ENCODE data around the gene PEAR1. TPM values are rescaled to one million over a fixed set of nuclear protein-coding genes. Genes with fewer than 3 reads are reported as not detected.
A peak's percentile ranks its signal among the peaks of the same experiment; 100 is the strongest.

The PEAR1 gene
- total RNA-seq, 1 experiment from 2014 or later, result 11.9 TPM

DNA sequence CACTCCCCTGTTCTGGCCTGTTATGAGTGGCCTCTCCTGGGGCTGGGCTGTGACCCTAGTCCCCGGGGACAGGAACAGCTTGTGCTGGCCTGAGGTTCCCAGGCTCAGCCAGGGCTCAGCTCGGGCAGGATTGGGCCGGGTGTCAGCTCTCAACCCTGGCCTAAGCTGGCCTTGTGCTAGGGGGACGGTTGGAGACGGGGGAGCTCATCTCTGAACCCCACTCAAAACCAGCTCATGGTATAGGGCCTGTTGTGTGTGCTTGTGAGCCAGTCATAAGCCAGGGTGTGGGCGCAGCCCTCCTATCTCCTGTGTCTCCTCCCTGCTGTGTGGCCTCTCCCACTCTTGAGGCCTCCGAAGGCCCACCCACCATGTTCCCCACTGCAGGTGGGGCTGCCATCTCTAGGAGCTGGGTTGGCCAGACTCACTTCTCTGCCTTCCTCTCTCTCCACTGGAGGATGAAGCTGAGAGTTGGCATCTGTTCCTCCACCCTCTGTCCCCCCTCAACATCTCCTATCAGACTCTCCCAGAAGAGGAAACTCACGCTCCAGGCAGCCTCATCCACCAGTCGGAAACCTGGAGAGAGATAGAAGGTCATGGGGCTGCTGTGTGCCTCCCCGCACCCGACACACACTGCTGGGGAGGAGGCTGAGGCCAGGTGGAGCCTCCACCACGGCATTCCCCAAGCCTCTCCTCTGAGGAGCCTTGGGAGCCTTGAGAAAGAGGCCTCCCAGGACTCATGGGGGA lies 1.4 kb downstream of the PEAR1 start:
- CTCF ChIA-PET, result no interaction called here
- Histone ChIP-seq H3K4me1 (ENCODE audit: insufficient read depth, low read length) (peaks cover 34% of the 10 kb centered on the region), H3K9me3 (ENCODE audit: low read length) (no peaks in the 10 kb centered on the region), H3K27ac (ENCODE audit: low read length) (no peak overlapping the region), H3K9me2 (replicated peaks; ENCODE audit: low read length) (no peaks in the 10 kb centered on the region), H2AFZ (ENCODE audit: low read length) (no peak overlapping the region), H3F3A (ENCODE audit: low read length, unreplicated experiment) (peaks cover 10% of the 10 kb centered on the region), H3K4me3 (ENCODE audit: low read length) (no peak overlapping the region), H3K4me2 (ENCODE audit: low read length) (no peak overlapping the region), H3K27me3 (ENCODE audit: low read length) (no peaks in the 10 kb centered on the region), H3K79me2 (ENCODE audit: low read length) (no peaks in the 10 kb centered on the region), H4K20me1 (ENCODE audit: low read length) (no peaks in the 10 kb centered on the region), H3K9ac (ENCODE audit: low read length) (no peak overlapping the region), H3K36me3 (ENCODE audit: low read depth, low read length) (no peaks in the 10 kb centered on the region)
- ATAC-seq (no peak), DNase-seq (no peak)
- BruUV-seq (replicated peaks), result no TSS peak
- TF ChIP-seq EZH2phosphoT487 (IDR thresholded peaks at IDR 0.05; ENCODE audit: borderline replicate concordance, low read length) (no peak), EZH2 (IDR thresholded peaks at IDR 0.05; ENCODE audit: low read length, unreplicated experiment) (no peak), CTCF (conservative IDR thresholded peaks at IDR 0.05; ENCODE audit: low read depth, low read length) (no peak)
- intact Hi-C loops (cut with micrococcal nuclease), result no loop called here
- POLR2A ChIA-PET (ENCODE audit: unreplicated experiment), result no interaction called here

- POLR2A ChIA-PET (ENCODE audit: unreplicated experiment), result no interaction called here
- Histone ChIP-seq H3K27ac (ENCODE audit: low read length) (no peak overlapping the region), H2AFZ (ENCODE audit: low read length) (no peak overlapping the region), H4K20me1 (ENCODE audit: low read length) (no peaks in the 10 kb centered on the region), H3F3A (ENCODE audit: low read length, unreplicated experiment) (peaks cover 10% of the 10 kb centered on the region), H3K79me2 (ENCODE audit: low read length) (no peaks in the 10 kb centered on the region), H3K4me1 (ENCODE audit: insufficient read depth, low read length) (peaks cover 34% of the 10 kb centered on the region), H3K4me2 (ENCODE audit: low read length) (no peak overlapping the region), H3K9ac (ENCODE audit: low read length) (no peak overlapping the region), H3K4me3 (ENCODE audit: low read length) (no peak overlapping the region), H3K9me3 (ENCODE audit: low read length) (no peaks in the 10 kb centered on the region), H3K36me3 (ENCODE audit: low read depth, low read length) (no peaks in the 10 kb centered on the region), H3K27me3 (ENCODE audit: low read length) (no peaks in the 10 kb centered on the region), H3K9me2 (replicated peaks; ENCODE audit: low read length) (no peaks in the 10 kb centered on the region)
- DNase-seq, result no peak
- TF ChIP-seq EZH2 (IDR thresholded peaks at IDR 0.05; ENCODE audit: low read length, unreplicated experiment) (no peak), EZH2phosphoT487 (IDR thresholded peaks at IDR 0.05; ENCODE audit: borderline replicate concordance, low read length) (no peak), CTCF (conservative IDR thresholded peaks at IDR 0.05; ENCODE audit: low read depth, low read length) (no peak)
- CTCF ChIA-PET, result no interaction called here
- intact Hi-C loops (cut with micrococcal nuclease), result no loop called here
- no peak for ATAC-seq
- BruUV-seq (replicated peaks), result no TSS peak
These were observed 1.9 kb downstream of the PEAR1 start for GRCh38 chr1:156895455-156895812.

DNA sequence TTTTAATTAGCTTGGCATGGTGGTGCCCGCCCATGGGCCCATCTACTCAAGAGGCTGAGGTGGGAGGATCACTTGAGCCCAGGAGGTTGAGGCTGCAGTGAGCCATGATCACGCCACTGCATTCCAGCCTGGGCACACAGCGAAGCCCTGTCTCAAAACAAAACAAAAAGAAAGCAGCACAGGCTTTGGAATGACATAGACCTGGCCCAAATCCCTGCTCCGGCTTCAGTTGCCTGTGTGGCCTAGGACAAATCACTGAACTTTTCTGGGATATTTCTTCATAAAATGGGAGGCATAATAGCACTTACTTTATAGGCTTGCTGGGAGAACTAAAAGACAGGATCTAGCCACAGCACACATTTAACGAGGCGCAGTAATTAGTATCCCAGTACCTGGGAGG lies 2.4 kb downstream of the PEAR1 start:
- CTCF ChIA-PET, result interaction anchor here (1.4 kb wide), 1 partner anchor 32 kb away, joined by 17 read pairs; no protein-coding TSS in a partner anchor
- ATAC-seq, result no peak
- Histone ChIP-seq H2AFZ (ENCODE audit: low read length) (0 out of 2 replicates have a peak overlapping the region, but pooled peaks have one; percentile 6), H3K9me2 (replicated peaks; ENCODE audit: low read length) (no peaks in the 10 kb centered on the region), H3K4me1 (ENCODE audit: insufficient read depth, low read length) (peaks cover 34% of the 10 kb centered on the region), H4K20me1 (ENCODE audit: low read length) (no peaks in the 10 kb centered on the region), H3K79me2 (ENCODE audit: low read length) (no peaks in the 10 kb centered on the region), H3K27ac (ENCODE audit: low read length) (peak overlapping the region; percentile 81), H3F3A (ENCODE audit: low read length, unreplicated experiment) (peaks cover 10% of the 10 kb centered on the region), H3K4me3 (ENCODE audit: low read length) (no peak overlapping the region), H3K36me3 (ENCODE audit: low read depth, low read length) (no peaks in the 10 kb centered on the region), H3K4me2 (ENCODE audit: low read length) (peak overlapping the region; percentile 89), H3K27me3 (ENCODE audit: low read length) (no peaks in the 10 kb centered on the region), H3K9me3 (ENCODE audit: low read length) (no peaks in the 10 kb centered on the region), H3K9ac (ENCODE audit: low read length) (no peak overlapping the region)
- BruUV-seq (replicated peaks), result no TSS peak
- intact Hi-C loops (cut with micrococcal nuclease), result no loop called here
- POLR2A ChIA-PET (ENCODE audit: unreplicated experiment), result interaction anchor here (0.5 kb wide), 1 partner anchor 170 kb away, joined by 3 read pairs; no protein-coding TSS in a partner anchor
- no peak for DNase-seq
- TF ChIP-seq EZH2phosphoT487 (IDR thresholded peaks at IDR 0.05; ENCODE audit: borderline replicate concordance, low read length) (no peak), CTCF (conservative IDR thresholded peaks at IDR 0.05; ENCODE audit: low read depth, low read length) (no peak), EZH2 (IDR thresholded peaks at IDR 0.05; ENCODE audit: low read length, unreplicated experiment) (no peak)
